ENCODE data around the gene HDDC2. TPM values are rescaled to one million over a fixed set of nuclear protein-coding genes. Genes with fewer than 3 reads are reported as not detected.

The HDDC2 gene
- total RNA-seq, 4 donors from 2014 or later: 19.9 to 56.9 (median 40.8) TPM

- DNase-seq: no peak
- H3K9me3 ChIP-seq: no peaks in the 10 kb centered on the region
- no peak overlapping the region for H3K4me3 ChIP-seq
- H3K36me3 ChIP-seq: no peaks in the 10 kb centered on the region
- no peak overlapping the region for H3K27ac ChIP-seq
- H3K27me3 ChIP-seq: no peaks in the 10 kb centered on the region
- no peak for TF ChIP-seq POLR2A (IDR thresholded peaks at IDR 0.05)
- peak; percentile 55 to 87 (median 74) for TF ChIP-seq CTCF (IDR thresholded peaks at IDR 0.05)
- H3K4me1 ChIP-seq: peaks cover 0 to 9% (median 0%) of the 10 kb centered on the region in 4 donors
Observed at GRCh38 chr6:125310994-125311649, 9.4 kb upstream of the HDDC2 start.

DNA sequence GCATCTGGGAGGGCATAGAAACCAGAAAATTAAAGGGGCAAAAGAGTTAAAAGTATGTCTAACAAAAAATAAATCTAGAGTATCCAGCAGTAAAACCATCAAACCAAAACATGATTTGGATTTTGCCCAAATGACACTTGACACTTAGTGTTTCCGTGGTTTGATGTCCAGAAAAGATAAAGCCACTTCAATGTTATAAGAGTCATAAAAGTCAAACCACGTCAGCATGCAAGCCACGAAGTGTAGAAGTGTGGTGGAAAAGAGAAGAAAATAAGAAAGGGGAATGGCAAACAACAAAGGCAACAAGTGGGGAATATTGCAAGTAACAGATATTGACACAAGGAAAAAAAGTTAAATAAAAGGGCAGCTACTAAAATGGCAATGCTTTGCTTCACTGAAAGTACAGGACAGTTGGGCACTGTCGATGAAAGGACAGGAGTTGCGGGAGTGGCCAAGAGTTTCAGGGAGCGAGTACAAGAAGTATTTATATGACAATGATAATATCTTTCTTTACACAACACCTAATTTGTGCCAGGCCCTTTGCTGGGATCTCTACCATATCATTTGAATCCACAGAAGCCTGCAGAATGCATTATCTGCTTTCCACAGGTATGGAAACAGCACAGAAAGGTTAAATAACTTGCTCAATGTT lies 6.3 kb upstream of the HDDC2 start:
- Histone ChIP-seq H3K27me3 (no peaks in the 10 kb centered on the region), H3K4me3 (no peak overlapping the region), H3K36me3 (no peaks in the 10 kb centered on the region), H3K4me1 (peaks cover 0 to 9% (median 0%) of the 10 kb centered on the region in 4 donors), H3K27ac (peak overlapping the region in 2 of 4 donors; percentile 28 to 40), H3K9me3 (no peaks in the 10 kb centered on the region)
- TF ChIP-seq CTCF (IDR thresholded peaks at IDR 0.05) (no peak), POLR2A (IDR thresholded peaks at IDR 0.05) (no peak)
- no peak for DNase-seq

- Histone ChIP-seq H3K4me1 (peaks cover 0 to 9% (median 0%) of the 10 kb centered on the region in 4 donors), H3K27me3 (no peaks in the 10 kb centered on the region), H3K4me3 (no peak overlapping the region), H3K27ac (peak overlapping the region in 2 of 4 donors; percentile 28 to 40), H3K36me3 (no peaks in the 10 kb centered on the region), H3K9me3 (no peaks in the 10 kb centered on the region)
- peak in 1 of 3 donors; percentile 73 for DNase-seq
- no peak for TF ChIP-seq POLR2A (IDR thresholded peaks at IDR 0.05)
- TF ChIP-seq CTCF (IDR thresholded peaks at IDR 0.05): no peak
Observed at GRCh38 chr6:125307150-125307838, 5.5 kb upstream of the HDDC2 start.

- TF ChIP-seq POLR2A (IDR thresholded peaks at IDR 0.05) (no peak), CTCF (IDR thresholded peaks at IDR 0.05) (no peak)
- no peaks in the 10 kb centered on the region for H3K27me3 ChIP-seq
- DNase-seq: no peak
- no peaks in the 10 kb centered on the region for H3K36me3 ChIP-seq
- H3K27ac ChIP-seq: peak overlapping the region in 2 of 4 donors; percentile 28 to 40
- peaks cover 0 to 9% (median 0%) of the 10 kb centered on the region in 4 donors for H3K4me1 ChIP-seq
- H3K9me3 ChIP-seq: no peaks in the 10 kb centered on the region
- H3K4me3 ChIP-seq: no peak overlapping the region
Observed at GRCh38 chr6:125306756-125307149, 5.0 kb upstream of the HDDC2 start.

DNA sequence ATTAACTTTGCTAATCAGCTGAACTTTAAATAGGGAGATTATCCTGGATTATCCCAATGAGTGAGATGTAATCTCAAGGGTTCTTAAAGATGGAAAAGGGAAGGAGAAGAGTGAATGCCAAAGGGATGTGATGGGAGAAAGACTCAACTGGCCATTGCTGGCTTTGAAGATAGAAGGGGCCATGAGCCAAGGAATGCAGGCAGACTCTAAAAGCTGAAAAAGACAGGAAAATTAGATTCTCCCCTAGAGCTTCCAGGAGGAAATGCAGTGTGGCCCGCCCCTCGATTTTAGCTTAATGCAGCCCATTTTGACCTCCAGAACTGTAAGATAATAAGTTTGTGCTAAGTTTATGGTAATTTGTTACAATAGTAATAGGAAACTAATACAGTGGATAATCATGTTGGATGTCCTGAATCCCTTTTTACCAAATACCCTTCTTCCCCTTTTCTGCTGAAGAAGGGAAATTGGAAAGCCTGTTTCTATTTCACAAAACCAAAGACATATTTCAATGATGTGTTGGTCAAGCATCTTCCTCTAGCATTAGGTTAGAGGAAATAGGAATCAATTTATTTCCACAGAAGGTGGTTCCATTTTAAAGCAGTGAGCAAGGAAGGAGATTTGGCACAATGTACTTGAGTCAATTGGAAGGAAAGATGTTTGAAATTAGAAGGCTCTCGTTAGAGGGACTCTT lies 3.3 kb upstream of the HDDC2 start:
- Histone ChIP-seq H3K27ac (no peak overlapping the region), H3K36me3 (no peaks in the 10 kb centered on the region), H3K4me1 (peaks cover 0 to 13% (median 2%) of the 10 kb centered on the region in 4 donors), H3K27me3 (no peaks in the 10 kb centered on the region), H3K9me3 (no peaks in the 10 kb centered on the region), H3K4me3 (no peak overlapping the region)
- DNase-seq: no peak
- no peak for TF ChIP-seq POLR2A (IDR thresholded peaks at IDR 0.05)
- TF ChIP-seq CTCF (IDR thresholded peaks at IDR 0.05): no peak

Data from Peyer's patch (tissue), 4 donors.